GM19328 (cell line): Measurements from ENCODE around the gene FKBP9.
"Not testable (repeated sequence)": the region's sequence is repeated elsewhere in the genome, so short reads cannot be mapped to it uniquely, and the experiment has no call there.

ENCODE experiments used
- ATAC-seq: cut with Tn5 transposase; IDR thresholded peaks from one replicate; pipeline ENCODE4 v1.9.1; 2021; ENCODE audit warnings: mild to moderate bottlenecking, moderate library complexity; ENCODE audit not compliant: unreplicated experiment

FKBP9 gene

GRCh38 chr7:32948202-32948601 is 9.0 kb upstream of the FKBP9 start:
- no peak for ATAC-seq

- no peak for ATAC-seq
These were observed 4.4 kb upstream of the FKBP9 start for GRCh38 chr7:32952876-32953275.

- ATAC-seq, result no peak
These were observed 1.1 kb downstream of the FKBP9 start for GRCh38 chr7:32958046-32959025.

- ATAC-seq, result not testable (repeated sequence)
These were observed 6.7 kb downstream of the FKBP9 start for GRCh38 chr7:32963880-32964301.

GRCh38 chr7:32964461-32965159 is 7.4 kb downstream of the FKBP9 start:
- ATAC-seq, result peak; percentile 92

GRCh38 chr7:32966489-32967267 is 9.4 kb downstream of the FKBP9 start:
- ATAC-seq, result not testable (repeated sequence)

- ATAC-seq, result not testable (repeated sequence)
These were observed 10.0 kb downstream of the FKBP9 start for GRCh38 chr7:32967268-32967582.

GRCh38 chr7:32971967-32972366 is 14.7 kb downstream of the FKBP9 start:
- not testable (repeated sequence) for ATAC-seq

- not testable (repeated sequence) for ATAC-seq
These were observed 19.9 kb downstream of the FKBP9 start for GRCh38 chr7:32977159-32977558.

GRCh38 chr7:32979246-32979645 is 22.0 kb downstream of the FKBP9 start:
- ATAC-seq, result not testable (repeated sequence)

- not testable (repeated sequence) for ATAC-seq
These were observed 22.7 kb downstream of the FKBP9 start for GRCh38 chr7:32979902-32980301.

- ATAC-seq, result not testable (repeated sequence)
These were observed 30.9 kb downstream of the FKBP9 start for GRCh38 chr7:32988148-32988547.

GRCh38 chr7:32991068-32991585 is 33.9 kb downstream of the FKBP9 start:
- ATAC-seq, result not testable (repeated sequence)

GRCh38 chr7:32991975-32992700 is 34.9 kb downstream of the FKBP9 start:
- not testable (repeated sequence) for ATAC-seq

- not testable (repeated sequence) for ATAC-seq
These were observed 35.5 kb downstream of the FKBP9 start for GRCh38 chr7:32992750-32993149.

- ATAC-seq, result not testable (repeated sequence)
These were observed 40.7 kb downstream of the FKBP9 start for GRCh38 chr7:32997956-32998355.

GRCh38 chr7:32998361-32999171 is 41.3 kb downstream of the FKBP9 start:
- not testable (repeated sequence) for ATAC-seq

- ATAC-seq, result not testable (repeated sequence)
These were observed 42.1 kb downstream of the FKBP9 start for GRCh38 chr7:32999380-32999779.

- ATAC-seq, result not testable (repeated sequence)
These were observed 45.9 kb downstream of the FKBP9 start for GRCh38 chr7:33003111-33003510.
